ENCODE results near the gene PKNOX2.

DNA sequence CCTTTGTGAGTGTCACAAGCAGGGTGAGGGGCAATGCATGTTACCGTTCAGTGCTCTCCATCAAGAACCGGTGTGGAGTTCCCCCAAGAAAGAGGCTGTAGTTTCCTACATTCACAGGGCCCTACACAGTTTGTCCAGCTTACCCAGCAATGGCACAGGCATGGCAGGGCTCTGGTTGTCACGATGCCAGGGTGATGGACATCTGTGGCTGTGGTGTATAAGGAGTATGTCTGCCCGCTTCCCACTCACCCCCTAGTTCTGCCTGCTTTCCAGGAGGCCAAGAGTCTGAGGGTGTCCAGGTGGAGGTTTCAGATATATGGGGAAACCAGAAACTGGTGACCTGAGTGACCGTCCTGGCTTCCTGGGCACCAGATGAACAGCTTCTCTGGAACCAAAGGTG is 116.1 kb downstream of the PKNOX2 start:
- TF ChIP-seq JUND (IDR thresholded peaks at IDR 0.05) (no peak), NR2F2 (IDR thresholded peaks at IDR 0.05) (no peak), SP1 (IDR thresholded peaks at IDR 0.05) (no peak), RAD21 (IDR thresholded peaks at IDR 0.05) (no peak), GABPA (IDR thresholded peaks at IDR 0.05 in 1 of 2, conservative IDR thresholded peaks at IDR 0.05 in 1 of 2) (no peak), YY1 (IDR thresholded peaks at IDR 0.05) (no peak)
- TF ChIP-seq, protein P1, sequence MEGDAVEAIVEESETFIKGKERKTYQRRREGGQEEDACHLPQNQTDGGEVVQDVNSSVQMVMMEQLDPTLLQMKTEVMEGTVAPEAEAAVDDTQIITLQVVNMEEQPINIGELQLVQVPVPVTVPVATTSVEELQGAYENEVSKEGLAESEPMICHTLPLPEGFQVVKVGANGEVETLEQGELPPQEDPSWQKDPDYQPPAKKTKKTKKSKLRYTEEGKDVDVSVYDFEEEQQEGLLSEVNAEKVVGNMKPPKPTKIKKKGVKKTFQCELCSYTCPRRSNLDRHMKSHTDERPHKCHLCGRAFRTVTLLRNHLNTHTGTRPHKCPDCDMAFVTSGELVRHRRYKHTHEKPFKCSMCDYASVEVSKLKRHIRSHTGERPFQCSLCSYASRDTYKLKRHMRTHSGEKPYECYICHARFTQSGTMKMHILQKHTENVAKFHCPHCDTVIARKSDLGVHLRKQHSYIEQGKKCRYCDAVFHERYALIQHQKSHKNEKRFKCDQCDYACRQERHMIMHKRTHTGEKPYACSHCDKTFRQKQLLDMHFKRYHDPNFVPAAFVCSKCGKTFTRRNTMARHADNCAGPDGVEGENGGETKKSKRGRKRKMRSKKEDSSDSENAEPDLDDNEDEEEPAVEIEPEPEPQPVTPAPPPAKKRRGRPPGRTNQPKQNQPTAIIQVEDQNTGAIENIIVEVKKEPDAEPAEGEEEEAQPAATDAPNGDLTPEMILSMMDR (IDR thresholded peaks at IDR 0.05; ENCODE audit: low read depth, low read length, missing input control): no peak
- TF ChIP-seq, protein P2, sequence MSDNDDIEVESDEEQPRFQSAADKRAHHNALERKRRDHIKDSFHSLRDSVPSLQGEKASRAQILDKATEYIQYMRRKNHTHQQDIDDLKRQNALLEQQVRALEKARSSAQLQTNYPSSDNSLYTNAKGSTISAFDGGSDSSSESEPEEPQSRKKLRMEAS (IDR thresholded peaks at IDR 0.05): no peak
